ENCODE data around the gene GLIPR2. TPM values are rescaled to one million over a fixed set of nuclear protein-coding genes. Genes with fewer than 3 reads are reported as not detected.

GLIPR2 gene
- total and polyA plus RNA-seq, 2 donors (not counting 3 experiments of a cell fraction or from before 2014, with no cell fraction given): 22.0 to 42.4 TPM

GRCh38 chr9:36210722-36211121, 74.2 kb downstream of the GLIPR2 start:
- no TSS peak for BruUV-seq (replicated peaks)

More at GRCh38 chr9:36210722-36211121, 74.2 kb downstream of the GLIPR2 start:
- no peaks in the 10 kb centered on the region for H3K27me3 ChIP-seq (ENCODE audit: control insufficient read depth in 2 of 2, insufficient read depth in 2 of 2, low read length in 2 of 2)
- no peaks in the 10 kb centered on the region for H3K9me1 ChIP-seq (replicated peaks; ENCODE audit: control insufficient read depth, extremely low read depth, insufficient read depth, low read length)
- FAIRE-seq (no peak), DNase-seq (ENCODE audit: low read depth, low spot score) (no peak)
- peaks cover 57% of the 10 kb centered on the region for H3K79me2 ChIP-seq (ENCODE audit: control insufficient read depth, insufficient read depth, low read length)
- no peak for TF ChIP-seq POLR2A (IDR thresholded peaks at IDR 0.05; ENCODE audit: low read depth, low read length)
- no peak for TF ChIP-seq MYC (IDR thresholded peaks at IDR 0.05; ENCODE audit: low read depth, low read length)
- no peak for TF ChIP-seq FOS (IDR thresholded peaks at IDR 0.05; ENCODE audit: borderline replicate concordance, insufficient read depth, low read length)
- no peak for TF ChIP-seq JUN (IDR thresholded peaks at IDR 0.05; ENCODE audit: borderline replicate concordance, insufficient read depth, insufficient read length, low read depth)
- TF ChIP-seq EZH2 (IDR thresholded peaks at IDR 0.05; ENCODE audit: borderline replicate concordance, low read depth, low read length, severe bottlenecking): no peak
- TF ChIP-seq CTCF (IDR thresholded peaks at IDR 0.05; ENCODE audit: extremely low read depth in 1 of 2, insufficient read depth in 1 of 2, low read depth in 1 of 2, low read length in 2 of 2): no peak
- no peak for TF ChIP-seq POLR2AphosphoS5 (IDR thresholded peaks at IDR 0.05; ENCODE audit: insufficient read depth, low read depth, low read length)
- TF ChIP-seq GATA2 (IDR thresholded peaks at IDR 0.05; ENCODE audit: insufficient read depth, insufficient read length, low read depth, low read length): no peak
- no peak for TF ChIP-seq MAX (IDR thresholded peaks at IDR 0.05; ENCODE audit: insufficient read depth, insufficient read length)
- intact Hi-C loops (cut with micrococcal nuclease): no loop called here
- no peak overlapping the region for H3K27ac ChIP-seq (ENCODE audit: insufficient read depth, low read depth, low read length)
- peaks cover 42 to 57% of the 10 kb centered on the region in 2 experiments for H3K36me3 ChIP-seq (ENCODE audit: control insufficient read depth in 2 of 2, extremely low read depth in 1 of 2, insufficient read depth in 2 of 2, low read length in 2 of 2)
- H3K4me1 ChIP-seq (ENCODE audit: control insufficient read depth, extremely low read depth, insufficient read depth, low read length): peaks cover 34% of the 10 kb centered on the region
- no peak overlapping the region for H2AFZ ChIP-seq (ENCODE audit: low read depth, low read length)
- dilution Hi-C loops (cut with MboI; ENCODE audit: extremely low pct_ligation_motif_present, low sequenced_read_pairs): no loop called here
- H3K4me3 ChIP-seq (replicated peaks in 1 of 3; ENCODE audit: insufficient read depth in 1 of 3, low read depth in 1 of 3, low read length in 3 of 3): no peak overlapping the region
- H3K9me3 ChIP-seq (replicated peaks; ENCODE audit: control insufficient read depth, insufficient read depth, low read length): no peaks in the 10 kb centered on the region
- H4K20me1 ChIP-seq (replicated peaks; ENCODE audit: control insufficient read depth, extremely low read depth, insufficient read depth, low read length): no peaks in the 10 kb centered on the region
- H3K9ac ChIP-seq (replicated peaks; ENCODE audit: extremely low read depth, insufficient read depth, low read length): no peak overlapping the region
- ChIA-PET CTCF (no interaction called here), POLR2A (no interaction called here)
- H3K4me2 ChIP-seq (ENCODE audit: insufficient read depth, low read length): no peak overlapping the region
